HEK293 (cell line): Measurements from ENCODE around the gene AXL.

Experiments used
- CTCF ChIA-PET: fragments of 350-600 bp; formaldehyde crosslinking; extraction: SDS; loops from one replicate; lab custom pipeline; 2021; ENCODE audit warnings: antibody characterized with exemption; lab: Yijun Ruan, JAX
- POLR2A ChIA-PET: fragments of 300-600 bp; formaldehyde crosslinking; extraction: SDS; loops from one replicate; lab custom pipeline; 2020; ENCODE audit warnings: antibody characterized with exemption, inconsistent platforms; lab: Yijun Ruan, JAX
- H3K27ac ChIP-seq: fragments of 200-500 bp; sonication (Bioruptor generic); 2 replicates; pipeline ENCODE4 v1.5.1; 2014; ENCODE audit warnings: low read depth, low read length, control low read depth, inconsistent platforms; ENCODE audit errors: extremely low read depth
- H3K36me3 ChIP-seq, 2 experiments: fragments of 200-500 bp in 1 of 2; sonication (Bioruptor generic) in 1 of 2; 1 replicate in 1 of 2; 2 replicates in 1 of 2; pipeline ENCODE4 v1.5.1; 2014 to 2017; ENCODE audit warnings: inconsistent platforms in 2 of 2, low read length in 2 of 2; ENCODE audit not compliant: control insufficient read depth in 2 of 2, insufficient read depth in 1 of 2
- H3K4me1 ChIP-seq: fragments of 200-500 bp; sonication (Bioruptor generic); 2 replicates; pipeline ENCODE4 v1.5.1; 2014; ENCODE audit warnings: mild to moderate bottlenecking, low read length, inconsistent platforms; ENCODE audit not compliant: control insufficient read depth, insufficient read depth
- H3K4me3 ChIP-seq: 2 replicates; pipeline ENCODE4 v1.5.1; 2011; ENCODE audit warnings: low read depth, mild to moderate bottlenecking, control low read depth, low read length, moderate library complexity
- H3K9me3 ChIP-seq: fragments of 200-500 bp; sonication (Bioruptor generic); 2 replicates; pipeline ENCODE4 v1.5.1; 2014; ENCODE audit warnings: low read depth, low read length, inconsistent platforms; ENCODE audit not compliant: control insufficient read depth, insufficient read depth
- BCL11A ChIP-seq: fragments of 450-650 bp; formaldehyde crosslinking; IDR thresholded peaks from 2 replicates; pipeline ENCODE4 v1.5.1; 2016; ENCODE audit warnings: low read depth, missing biosample characterization, missing genetic modification characterization
- CTCF ChIP-seq: fragments of 450-650 bp; formaldehyde crosslinking; IDR thresholded peaks from 2 replicates; pipeline ENCODE4 v1.5.1; 2016; ENCODE audit warnings: missing biosample characterization, missing genetic modification characterization
- MZF1 ChIP-seq: fragments of 450-650 bp; formaldehyde crosslinking; IDR thresholded peaks from 2 replicates; pipeline ENCODE4 v1.5.1; 2017; ENCODE audit warnings: missing biosample characterization, missing genetic modification characterization, borderline replicate concordance
- SP7 ChIP-seq: fragments of 450-650 bp; formaldehyde crosslinking; IDR thresholded peaks from 2 replicates; pipeline ENCODE4 v1.5.1; 2016; ENCODE audit warnings: missing biosample characterization, missing genetic modification characterization
- ZBTB10 ChIP-seq: fragments of 450-650 bp; formaldehyde crosslinking; IDR thresholded peaks from 2 replicates; pipeline ENCODE4 v1.5.1; 2016; ENCODE audit warnings: missing biosample characterization, missing genetic modification characterization
- ZBTB11 ChIP-seq: fragments of 450-650 bp; formaldehyde crosslinking; conservative IDR thresholded peaks from 2 replicates; pipeline ENCODE4 v1.5.1; 2016; ENCODE audit warnings: low read depth, missing biosample characterization, missing genetic modification characterization
- ZBTB17 ChIP-seq: fragments of 450-650 bp; formaldehyde crosslinking; IDR thresholded peaks from 2 replicates; pipeline ENCODE4 v1.5.1; 2016; ENCODE audit warnings: missing biosample characterization, missing genetic modification characterization
- ZBTB20 ChIP-seq: fragments of 450-650 bp; formaldehyde crosslinking; IDR thresholded peaks from 2 replicates; pipeline ENCODE4 v1.5.1; 2016; ENCODE audit warnings: missing biosample characterization, missing genetic modification characterization
- ZBTB48 ChIP-seq: fragments of 450-650 bp; formaldehyde crosslinking; IDR thresholded peaks from 2 replicates; pipeline ENCODE4 v1.5.1; 2016; ENCODE audit warnings: missing biosample characterization, missing genetic modification characterization
- ZEB2 ChIP-seq: fragments of 450-650 bp; formaldehyde crosslinking; IDR thresholded peaks from 2 replicates; pipeline ENCODE4 v1.5.1; 2016; ENCODE audit warnings: missing biosample characterization, missing genetic modification characterization
- ZFP37 ChIP-seq: fragments of 450-650 bp; formaldehyde crosslinking; IDR thresholded peaks from 2 replicates; pipeline ENCODE4 v1.5.1; 2016; ENCODE audit warnings: missing biosample characterization, missing genetic modification characterization
- ZFP69B ChIP-seq: fragments of 450-650 bp; formaldehyde crosslinking; IDR thresholded peaks from 2 replicates; pipeline ENCODE4 v1.5.1; 2016; ENCODE audit warnings: missing biosample characterization, missing genetic modification characterization
- ZNF202 ChIP-seq: fragments of 450-650 bp; formaldehyde crosslinking; IDR thresholded peaks from 2 replicates; pipeline ENCODE4 v1.5.1; 2016; ENCODE audit warnings: missing biosample characterization, missing genetic modification characterization, borderline replicate concordance
- ZNF335 ChIP-seq: fragments of 450-650 bp; formaldehyde crosslinking; conservative IDR thresholded peaks from 2 replicates; pipeline ENCODE4 v1.5.1; 2016; ENCODE audit warnings: missing biosample characterization, missing genetic modification characterization
- ZNF362 ChIP-seq: fragments of 450-650 bp; formaldehyde crosslinking; IDR thresholded peaks from 2 replicates; pipeline ENCODE4 v1.5.1; 2016; ENCODE audit warnings: missing biosample characterization, missing genetic modification characterization
- ZNF366 ChIP-seq: fragments of 450-650 bp; formaldehyde crosslinking; conservative IDR thresholded peaks from 2 replicates; pipeline ENCODE4 v1.5.1; 2016; ENCODE audit warnings: missing biosample characterization, missing genetic modification characterization
- ZNF501 ChIP-seq: fragments of 450-650 bp; formaldehyde crosslinking; IDR thresholded peaks from 2 replicates; pipeline ENCODE4 v1.5.1; 2016; ENCODE audit warnings: missing biosample characterization, missing genetic modification characterization
- ZNF555 ChIP-seq: fragments of 450-650 bp; formaldehyde crosslinking; conservative IDR thresholded peaks from 2 replicates; pipeline ENCODE4 v1.5.1; 2017; ENCODE audit warnings: missing biosample characterization, mild to moderate bottlenecking, missing genetic modification characterization, inconsistent platforms
- ZNF558 ChIP-seq: fragments of 450-650 bp; formaldehyde crosslinking; IDR thresholded peaks from 2 replicates; pipeline ENCODE4 v1.5.1; 2016; ENCODE audit warnings: missing biosample characterization, missing genetic modification characterization
- ZNF561 ChIP-seq: fragments of 450-650 bp; IDR thresholded peaks from 2 replicates; pipeline ENCODE4 v1.5.1; 2018; ENCODE audit warnings: missing biosample characterization, missing genetic modification characterization, borderline replicate concordance
- ZNF600 ChIP-seq: fragments of 450-650 bp; formaldehyde crosslinking; IDR thresholded peaks from 2 replicates; pipeline ENCODE4 v1.5.1; 2016; ENCODE audit warnings: missing biosample characterization, missing genetic modification characterization
- ZNF654 ChIP-seq: fragments of 450-650 bp; formaldehyde crosslinking; IDR thresholded peaks from 2 replicates; pipeline ENCODE4 v1.5.1; 2016; ENCODE audit warnings: low read depth, missing biosample characterization, missing genetic modification characterization
- ZNF660 ChIP-seq: fragments of 450-650 bp; IDR thresholded peaks from 2 replicates; pipeline ENCODE4 v1.5.1; 2018; ENCODE audit warnings: missing biosample characterization, mild to moderate bottlenecking, missing genetic modification characterization
- ZNF692 ChIP-seq: fragments of 450-650 bp; formaldehyde crosslinking; IDR thresholded peaks from 2 replicates; pipeline ENCODE4 v1.5.1; 2016; ENCODE audit warnings: missing biosample characterization, missing genetic modification characterization
- ZSCAN30 ChIP-seq: fragments of 450-650 bp; IDR thresholded peaks from 2 replicates; pipeline ENCODE4 v1.5.1; 2018; ENCODE audit warnings: missing biosample characterization, mild to moderate bottlenecking, missing genetic modification characterization, moderate library complexity

The AXL gene

GRCh38 chr19:41308450-41309179 lies 89.6 kb downstream of the AXL start:
- Histone ChIP-seq H3K4me3 (no peak overlapping the region), H3K4me1 (peaks cover 20% of the 10 kb centered on the region), H3K36me3 (peaks cover 61 to 66% of the 10 kb centered on the region in 2 experiments), H3K9me3 (no peaks in the 10 kb centered on the region), H3K27ac (peak overlapping the region; percentile 98)
- ChIA-PET CTCF (interaction anchor here (0.6 to 5.3 kb wide), 52 partner anchors 9 to 1759 kb away, joined by 3 to 120 read pairs (median 4); partner anchors contain the start of genes B9D2, DMAC2, HNRNPUL1 and TGFB1), POLR2A (interaction anchor here (0.7 to 2.5 kb wide), 8 partner anchors 16 to 106 kb away, joined by 3 to 17 read pairs (median 3); partner anchors contain the start of genes B9D2 and HNRNPUL1)
- TF ChIP-seq ZNF654 (tag by site-specific recombination) (peak; percentile 96), ZNF561 (tag by site-specific recombination) (0 out of 2 replicates have a peak, but pooled peaks have one; percentile 67), ZNF558 (0 out of 2 replicates have a peak, but pooled peaks have one; percentile 15), ZNF202 (no peak), ZBTB48 (peak; percentile 97), SP7 (peak; percentile 67; the same call in 1 of the 2 replicates), ZNF660 (tag by site-specific recombination) (peak; percentile 90), ZNF555 (tag by site-specific recombination) (no peak), ZNF692 (tag by site-specific recombination) (peak; percentile 36; the same call in 1 of the 2 replicates), ZNF335 (peak; percentile 55), ZNF501 (0 out of 2 replicates have a peak, but pooled peaks have one; percentile 65), ZBTB17 (tag by site-specific recombination) (peak; percentile 80), ZEB2 (tag by site-specific recombination) (0 out of 2 replicates have a peak, but pooled peaks have one; percentile 13), ZFP37 (tag by site-specific recombination) (peak; percentile 70; the same call in 1 of the 2 replicates), CTCF (peak; percentile 96), MZF1 (tag by site-specific recombination) (peak; percentile 83), ZBTB11 (tag by site-specific recombination) (peak; percentile 51; the same call in 1 of the 2 replicates), BCL11A (tag by site-specific recombination) (no peak), ZBTB10 (peak; percentile 48; the same call in 1 of the 2 replicates), ZNF362 (no peak), ZNF600 (tag by site-specific recombination) (peak; percentile 87; the same call in 1 of the 2 replicates), ZBTB20 (tag by site-specific recombination) (0 out of 2 replicates have a peak, but pooled peaks have one; percentile 37), ZSCAN30 (tag by site-specific recombination) (0 out of 2 replicates have a peak, but pooled peaks have one; percentile 25), ZFP69B (tag by site-specific recombination) (no peak), ZNF366 (0 out of 2 replicates have a peak, but pooled peaks have one; percentile 10)
